HepG2 (cell line): ENCODE results near the gene S100A16. TPM values are rescaled to one million over a fixed set of nuclear protein-coding genes. Genes with fewer than 3 reads are reported as not detected.

Experiments
- ATM ChIP-seq: fragments of 450-650 bp; IDR thresholded peaks from 2 replicates; pipeline ENCODE4 v1.7.1; 2017; ENCODE audit warnings: mild to moderate bottlenecking, borderline replicate concordance
- BRD4 ChIP-seq: sonication (generic); formaldehyde crosslinking; IDR thresholded peaks from 2 replicates; pipeline ENCODE4 v1.4.0; 2020; ENCODE audit warnings: missing genetic modification reagents
- CENPBD1 ChIP-seq: sonication (generic); formaldehyde crosslinking; IDR thresholded peaks from 2 replicates; pipeline ENCODE4 v1.8.0; 2022; ENCODE audit warnings: missing genetic modification reagents, low read depth, mild to moderate bottlenecking, borderline replicate concordance
- CHCHD3 ChIP-seq: sonication (generic); formaldehyde crosslinking; IDR thresholded peaks from 2 replicates; pipeline ENCODE4 v1.8.0; 2022; ENCODE audit warnings: mild to moderate bottlenecking, missing genetic modification reagents, moderate library complexity
- CREB3 ChIP-seq: sonication (generic); formaldehyde crosslinking; IDR thresholded peaks from 2 replicates; pipeline ENCODE4 v1.5.0; 2020; ENCODE audit warnings: missing genetic modification reagents
- HHEX ChIP-seq: IDR thresholded peaks from 2 replicates; pipeline ENCODE4 v1.6.1; 2016; ENCODE audit warnings: control low read depth
- HINFP ChIP-seq: sonication (generic); formaldehyde crosslinking; IDR thresholded peaks from 2 replicates; pipeline ENCODE4 v1.4.0; 2020; ENCODE audit warnings: low read depth, mild to moderate bottlenecking, missing genetic modification reagents
- HMGXB4 ChIP-seq, 2 experiments: sonication (generic) in 1 of 2; formaldehyde crosslinking in 1 of 2; IDR thresholded peaks; 2 replicates each; pipeline versions ENCODE4 v1.4.0 to v1.6.1; 2018 to 2020; ENCODE audit warnings: missing genetic modification reagents in 2 of 2, borderline replicate concordance in 1 of 2, low read depth in 1 of 2, mild to moderate bottlenecking in 1 of 2, missing biosample characterization in 1 of 2
- KDM3A ChIP-seq: IDR thresholded peaks from 2 replicates; pipeline ENCODE4 v1.6.1; 2018; ENCODE audit warnings: low read depth, missing compliant biosample characterization
- NR0B2 ChIP-seq: sonication (generic); formaldehyde crosslinking; IDR thresholded peaks from 2 replicates; pipeline ENCODE4 v1.4.0; 2020; ENCODE audit warnings: mild to moderate bottlenecking, missing genetic modification reagents
- PATZ1 ChIP-seq: sonication (generic); formaldehyde crosslinking; IDR thresholded peaks from 2 replicates; pipeline ENCODE4 v1.4.0; 2020; ENCODE audit warnings: missing genetic modification reagents
- PHB2 ChIP-seq: fragments of 450-650 bp; IDR thresholded peaks from 2 replicates; pipeline ENCODE4 v1.6.1; 2018; ENCODE audit not compliant: partially characterized antibody
- PHF21A ChIP-seq: sonication (generic); formaldehyde crosslinking; IDR thresholded peaks from 2 replicates; pipeline ENCODE4 v1.5.0; 2020; ENCODE audit warnings: mild to moderate bottlenecking, missing genetic modification reagents
- RARG ChIP-seq: sonication (generic); formaldehyde crosslinking; IDR thresholded peaks from 2 replicates; pipeline ENCODE4 v1.4.0; 2020; ENCODE audit warnings: low read depth, mild to moderate bottlenecking, missing genetic modification reagents
- ZFX ChIP-seq: sonication (generic); formaldehyde crosslinking; IDR thresholded peaks from 2 replicates; pipeline ENCODE4 v1.4.0; 2020; ENCODE audit warnings: mild to moderate bottlenecking, low read depth, missing genetic modification reagents, moderate library complexity
- ZNF20 ChIP-seq: sonication (generic); formaldehyde crosslinking; IDR thresholded peaks from 2 replicates; pipeline ENCODE4 v1.4.0; 2020; ENCODE audit warnings: mild to moderate bottlenecking, moderate library complexity, missing genetic modification reagents
- polyA plus RNA-seq, 8 experiments: library from polyadenylated mRNA; depleted of rRNA in 3 of 8; stranded (reverse) in 7 of 8; unstranded in 1 of 8; fragments of >200 nt; fragmentation: Illumina TruSeq in 4 of 8; extraction: Trizol in 4 of 8; gene quantifications; 2 replicates each; pipeline versions ENCODE4 v1.2.1 to v1.2.3, GENCODE V29; 2011 to 2016; ENCODE audit warnings: low read depth in 4 of 8, missing spikeins in 1 of 8, mixed read lengths in 1 of 8; ENCODE audit not compliant: insufficient read depth in 1 of 8
- total RNA-seq, 5 experiments: library from RNA; depleted of rRNA; stranded (reverse); fragments of >200 nt; fragmentation: Illumina TruSeq; extraction: Trizol; gene quantifications; 2 replicates each; pipeline ENCODE4 v1.2.3, GENCODE V29; 2016; ENCODE audit warnings: low read depth in 1 of 5
- TF ChIP-seq, protein P1 (sequence below): sonication (generic); formaldehyde crosslinking; IDR thresholded peaks from 2 replicates; pipeline ENCODE4 v1.9.0; 2022; ENCODE audit warnings: low read depth, missing genetic modification reagents

Gene S100A16
- total and polyA plus RNA-seq, 2 of the 13 experiments (the other 11 are each of a cell fraction or from before 2014, with no cell fraction given), result 46.0 to 195 TPM

DNA sequence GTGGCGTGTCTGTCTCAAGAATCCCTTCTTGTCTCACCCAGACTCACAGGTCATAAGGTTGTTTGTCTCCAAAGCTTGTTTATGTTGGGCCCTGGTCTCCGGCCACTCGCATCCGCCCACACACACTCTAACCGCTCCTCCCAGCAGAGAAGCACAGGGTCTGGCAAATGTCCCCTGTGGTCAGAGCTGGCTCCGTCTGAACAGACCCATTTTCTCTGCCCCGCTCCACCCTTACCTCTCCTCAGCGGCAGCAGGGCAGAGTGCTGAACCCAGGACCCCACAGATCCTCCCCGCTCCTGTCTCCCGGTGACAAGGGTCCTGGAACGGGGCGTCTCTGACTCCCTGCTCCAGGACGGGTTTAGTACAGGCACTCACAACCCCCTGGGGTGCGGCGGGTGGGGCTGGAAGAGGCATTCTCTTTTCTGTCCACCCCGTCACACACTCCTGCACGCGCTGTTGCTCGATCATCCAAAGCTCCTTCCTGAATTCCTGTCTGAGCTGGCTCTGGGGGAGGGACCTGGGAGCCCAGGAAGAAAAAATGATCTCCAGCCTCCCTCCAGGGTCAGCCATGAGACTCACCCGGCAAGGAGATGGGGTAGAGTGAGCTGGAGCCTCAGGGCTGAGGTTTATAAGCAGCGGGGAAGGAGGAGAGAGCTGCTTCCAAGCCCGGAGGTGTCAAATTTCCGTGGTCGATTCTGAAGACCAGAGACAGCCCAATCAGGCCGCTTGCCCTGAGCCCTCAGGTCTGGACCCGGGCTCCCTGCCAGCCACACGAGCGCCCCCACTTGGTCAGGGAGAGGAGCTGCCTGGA is 14.2 kb upstream of the S100A16 start, which contains the start of gene S100A13 (continued):
- TF ChIP-seq NR0B2 (no peak), CREB3 (no peak), ZNF20 (CRISPR knock-in tag) (no peak), CHCHD3 (CRISPR knock-in tag) (no peak), HINFP (CRISPR knock-in tag) (no peak; the same call in 1 of the 2 replicates), PHB2 (no peak), BRD4 (CRISPR knock-in tag) (no peak), PATZ1 (CRISPR knock-in tag) (no peak; the same call in 1 of the 2 replicates), HMGXB4 (CRISPR knock-in tag; IDR thresholded peaks at IDR 0.05; ENCODE audit: borderline replicate concordance in 1 of 2, low read depth in 1 of 2) (peak in 1 of 2 experiments; percentile 81), CENPBD1 (no peak), RARG (CRISPR knock-in tag) (no peak), HHEX (CRISPR knock-in tag) (no peak), ZFX (CRISPR knock-in tag) (peak; percentile 59), PHF21A (CRISPR knock-in tag) (peak; percentile 56; the same call in 1 of the 2 replicates), KDM3A (CRISPR knock-in tag) (0 out of 2 replicates have a peak, but pooled peaks have one; percentile 17), ATM (no peak)
- TF ChIP-seq, protein P1, sequence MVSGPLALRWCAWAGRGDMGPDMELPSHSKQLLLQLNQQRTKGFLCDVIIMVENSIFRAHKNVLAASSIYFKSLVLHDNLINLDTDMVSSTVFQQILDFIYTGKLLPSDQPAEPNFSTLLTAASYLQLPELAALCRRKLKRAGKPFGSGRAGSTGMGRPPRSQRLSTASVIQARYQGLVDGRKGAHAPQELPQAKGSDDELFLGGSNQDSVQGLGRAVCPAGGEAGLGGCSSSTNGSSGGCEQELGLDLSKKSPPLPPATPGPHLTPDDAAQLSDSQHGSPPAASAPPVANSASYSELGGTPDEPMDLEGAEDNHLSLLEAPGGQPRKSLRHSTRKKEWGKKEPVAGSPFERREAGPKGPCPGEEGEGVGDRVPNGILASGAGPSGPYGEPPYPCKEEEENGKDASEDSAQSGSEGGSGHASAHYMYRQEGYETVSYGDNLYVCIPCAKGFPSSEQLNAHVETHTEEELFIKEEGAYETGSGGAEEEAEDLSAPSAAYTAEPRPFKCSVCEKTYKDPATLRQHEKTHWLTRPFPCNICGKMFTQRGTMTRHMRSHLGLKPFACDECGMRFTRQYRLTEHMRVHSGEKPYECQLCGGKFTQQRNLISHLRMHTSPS (CRISPR knock-in tag), result no peak
